ENCODE results near the gene CDR2. TPM values are rescaled to one million over a fixed set of nuclear protein-coding genes. Genes with fewer than 3 reads are reported as not detected.

The CDR2 gene
- total and polyA plus RNA-seq, 2 of the 13 experiments (the other 11 are each of a cell fraction or from before 2014, with no cell fraction given), result 59.0 to 78.9 TPM

- TF ChIP-seq ARID5B (CRISPR knock-in tag; IDR thresholded peaks at IDR 0.05), result peak; percentile 51; the same call in 1 of the 2 replicates
- no peak; the same call in 1 of the 2 replicates for TF ChIP-seq ZBTB46 (CRISPR knock-in tag; IDR thresholded peaks at IDR 0.05; ENCODE audit: borderline replicate concordance)
- no peak; the same call in 1 of the 2 replicates for TF ChIP-seq ZNF383 (CRISPR knock-in tag; IDR thresholded peaks at IDR 0.05; ENCODE audit: borderline replicate concordance)
- no peak for TF ChIP-seq GLI4 (CRISPR knock-in tag; IDR thresholded peaks at IDR 0.05; ENCODE audit: borderline replicate concordance)
- no peak for TF ChIP-seq JARID2 (CRISPR knock-in tag; IDR thresholded peaks at IDR 0.05; ENCODE audit: insufficient replicate concordance)
- peak; percentile 48 for TF ChIP-seq MED1 (CRISPR knock-in tag; IDR thresholded peaks at IDR 0.05)
- TF ChIP-seq CSRNP1 (CRISPR knock-in tag; IDR thresholded peaks at IDR 0.05), result no peak
- peak; percentile 52 for TF ChIP-seq NCOR1 (IDR thresholded peaks at IDR 0.05; ENCODE audit: borderline replicate concordance, low read length)
- no peak for TF ChIP-seq ZNF281 (CRISPR knock-in tag; IDR thresholded peaks at IDR 0.05; ENCODE audit: borderline replicate concordance)
- 0 out of 2 replicates have a peak, but pooled peaks have one; percentile 38 for TF ChIP-seq BATF2 (CRISPR knock-in tag; IDR thresholded peaks at IDR 0.05)
- TF ChIP-seq MTERF4 (CRISPR knock-in tag; IDR thresholded peaks at IDR 0.05), result peak; percentile 96; the same call in 1 of the 2 replicates
- TF ChIP-seq PAF1 (CRISPR knock-in tag; IDR thresholded peaks at IDR 0.05), result peak; percentile 100
- no peak for TF ChIP-seq SETDB1 (CRISPR knock-in tag; IDR thresholded peaks at IDR 0.05; ENCODE audit: borderline replicate concordance)
These were observed 76.3 kb downstream of the CDR2 start (continued) for GRCh38 chr16:22297871-22298733.

Measured in HepG2 (cell line).